Body of pancreas (tissue), 4 donors: ENCODE data around the gene ATXN7L1.

ENCODE experiments used
- CTCF ChIP-seq, 7 experiments: fragments of 450-650 bp in 4 of 7; fragments of 200-600 bp in 3 of 7; sonication (generic) in 3 of 7; IDR thresholded peaks; one replicate each; pipeline ENCODE4 v1.5.1; 2016 to 2019; ENCODE audit warnings: antibody characterized with exemption in 7 of 7
- POLR2A ChIP-seq, 3 donors: fragments of 450-650 bp; IDR thresholded peaks; one replicate each; pipeline ENCODE4 v1.6.1; 2016; ENCODE audit warnings: antibody characterized with exemption in 3 of 3, mild to moderate bottlenecking in 2 of 3

- no peak for TF ChIP-seq CTCF (IDR thresholded peaks at IDR 0.05)
- TF ChIP-seq POLR2A (IDR thresholded peaks at IDR 0.05) = no peak
These were observed 187.8 kb downstream of the ATXN7L1 start for GRCh38 chr7:105688617-105689016.
